ENCODE results near the gene HCAR1.
"Not testable (repeated sequence)": the region's sequence is repeated elsewhere in the genome, so short reads cannot be mapped to it uniquely, and the experiment has no call there.

Gene HCAR1

GRCh38 chr12:122730215-122731014 lies at the start of gene HCAR1:
Gene HCAR1 (minus strand): TSS chr12:122730844. CDS start chr12:122730339, 505 bp downstream.
- DNase-seq = no peak

GRCh38 chr12:122757568-122757967 lies 26.9 kb upstream of the HCAR1 start:
- no peak for DNase-seq

GRCh38 chr12:122754790-122755189 lies 24.1 kb upstream of the HCAR1 start:
- DNase-seq = no peak

- DNase-seq = no peak
Measured at GRCh38 chr12:122753319-122753650, 22.6 kb upstream of the HCAR1 start.

- DNase-seq = peak; percentile 99
Measured at GRCh38 chr12:122752464-122753318, 22.0 kb upstream of the HCAR1 start, which contains the start of gene DENR. Gene DENR (plus strand): TSS chr12:122752824. CDS start chr12:122753702, 878 bp downstream.

- not testable (repeated sequence) for DNase-seq
Measured at GRCh38 chr12:122750781-122751515, 20.3 kb upstream of the HCAR1 start.

GRCh38 chr12:122749569-122750332 lies 19.1 kb upstream of the HCAR1 start:
- DNase-seq = no peak

GRCh38 chr12:122747224-122748135 lies 16.8 kb upstream of the HCAR1 start:
- DNase-seq = no peak

GRCh38 chr12:122743895-122744525 lies 13.4 kb upstream of the HCAR1 start:
- DNase-seq = no peak

GRCh38 chr12:122740351-122740750 lies 9.7 kb upstream of the HCAR1 start:
- DNase-seq = no peak

- DNase-seq = no peak
Measured at GRCh38 chr12:122738571-122738970, 7.9 kb upstream of the HCAR1 start.

- DNase-seq = no peak
Measured at GRCh38 chr12:122732611-122733010, 2.0 kb upstream of the HCAR1 start.

- no peak for DNase-seq
Measured at GRCh38 chr12:122732170-122732569, 1.5 kb upstream of the HCAR1 start.

GRCh38 chr12:122729583-122730214 lies 945 bp downstream of the HCAR1 start:
- no peak for DNase-seq

GRCh38 chr12:122726080-122726558 lies 4.5 kb downstream of the HCAR1 start:
- DNase-seq = peak; percentile 22

- no peak for DNase-seq
Measured at GRCh38 chr12:122725452-122726079, 5.1 kb downstream of the HCAR1 start.

- DNase-seq = no peak
Measured at GRCh38 chr12:122724641-122725243, 5.9 kb downstream of the HCAR1 start.

- DNase-seq = no peak
Measured at GRCh38 chr12:122722387-122722786, 8.3 kb downstream of the HCAR1 start.

- no peak for DNase-seq
Measured at GRCh38 chr12:122721057-122721545, 9.5 kb downstream of the HCAR1 start.

All from CD4-positive, alpha-beta T cell treated with Interleukin-10 for 1 hour (primary cell).